Epithelial cell of prostate (primary cell): ENCODE measurements around the gene TMEM270.
A peak's percentile ranks its signal among the peaks of the same experiment; 100 is the strongest.
"Not testable (repeated sequence)": the region's sequence is repeated elsewhere in the genome, so short reads cannot be mapped to it uniquely, and the experiment has no call there.

Source experiments
- DNase-seq: peaks from one replicate; pipeline ENCODE4 v3.0.0-alpha.2; 2011; ENCODE audit warnings: low read depth, low spot score
- H3K27ac ChIP-seq: fragments of 450-650 bp; 2 replicates; pipeline ENCODE4 v1.5.1; 2017; ENCODE audit warnings: mild to moderate bottlenecking

Gene TMEM270

GRCh38 chr7:73831834-73832651, 28.9 kb upstream of the TMEM270 start:
- DNase-seq = no peak
- peak overlapping the region; percentile 91 for H3K27ac ChIP-seq

- H3K27ac ChIP-seq = peak overlapping the region; percentile 91
- DNase-seq = no peak
These were observed 28.2 kb upstream of the TMEM270 start for GRCh38 chr7:73832806-73833205.

GRCh38 chr7:73833251-73833919, 27.6 kb upstream of the TMEM270 start:
- peak overlapping the region; percentile 91 for H3K27ac ChIP-seq
- no peak for DNase-seq

GRCh38 chr7:73834626-73835191, 26.2 kb upstream of the TMEM270 start:
- DNase-seq = no peak
- no peak overlapping the region for H3K27ac ChIP-seq

GRCh38 chr7:73837167-73837566, 23.8 kb upstream of the TMEM270 start:
- not testable (repeated sequence) for H3K27ac ChIP-seq, DNase-seq

- DNase-seq = no peak
- H3K27ac ChIP-seq = peak overlapping the region; percentile 68
These were observed 22.3 kb upstream of the TMEM270 start for GRCh38 chr7:73838642-73839041.

GRCh38 chr7:73839290-73839689, 21.7 kb upstream of the TMEM270 start:
- peak overlapping the region; percentile 68 for H3K27ac ChIP-seq
- no peak for DNase-seq

GRCh38 chr7:73839743-73840714, 20.9 kb upstream of the TMEM270 start:
- H3K27ac ChIP-seq = no peak overlapping the region
- no peak for DNase-seq

- H3K27ac ChIP-seq = no peak overlapping the region
- DNase-seq = no peak
These were observed 20.1 kb upstream of the TMEM270 start for GRCh38 chr7:73840715-73841379.

GRCh38 chr7:73841689-73842066, 19.3 kb upstream of the TMEM270 start:
- no peak for DNase-seq
- peak overlapping the region; percentile 44 for H3K27ac ChIP-seq

- H3K27ac ChIP-seq = peak within 1 kb of the TSS; percentile 44
- no peak for DNase-seq
These were observed 18.6 kb upstream of the TMEM270 start, which contains the start of gene METTL27 for GRCh38 chr7:73842067-73842976. Gene METTL27 (minus strand): TSS chr7:73842516. CDS start chr7:73842140, 376 bp downstream.

- no peak for DNase-seq
These were observed 16.8 kb upstream of the TMEM270 start for GRCh38 chr7:73844131-73844547.

GRCh38 chr7:73844848-73845460, 16.0 kb upstream of the TMEM270 start:
- H3K27ac ChIP-seq = peak overlapping the region; percentile 53
- no peak for DNase-seq

More at GRCh38 chr7:73844131-73844547, 16.8 kb upstream of the TMEM270 start:
- no peak overlapping the region for H3K27ac ChIP-seq

GRCh38 chr7:73845701-73846195, 15.2 kb upstream of the TMEM270 start:
- DNase-seq, H3K27ac ChIP-seq: not testable (repeated sequence)

- peak overlapping the region; percentile 52 for H3K27ac ChIP-seq
- DNase-seq = no peak
These were observed 12.8 kb upstream of the TMEM270 start for GRCh38 chr7:73847941-73848723.

- H3K27ac ChIP-seq = peak overlapping the region; percentile 99
- DNase-seq = peak; percentile 97
These were observed 10.2 kb upstream of the TMEM270 start for GRCh38 chr7:73850781-73851207.
